NCI-H1436 (cell line): ENCODE data around the gene YBEY.

Experiments
- DNase-seq: peaks from one replicate; lab custom pipeline; 2025; lab: John Stamatoyannopoulos, UW

Gene YBEY

GRCh38 chr21:46264690-46265144 lies 21.4 kb upstream of the YBEY start:
- no peak for DNase-seq

- DNase-seq = no peak
Measured at GRCh38 chr21:46265736-46266525, 20.2 kb upstream of the YBEY start.

- no peak for DNase-seq
Measured at GRCh38 chr21:46266946-46267345, 19.2 kb upstream of the YBEY start.

DNA sequence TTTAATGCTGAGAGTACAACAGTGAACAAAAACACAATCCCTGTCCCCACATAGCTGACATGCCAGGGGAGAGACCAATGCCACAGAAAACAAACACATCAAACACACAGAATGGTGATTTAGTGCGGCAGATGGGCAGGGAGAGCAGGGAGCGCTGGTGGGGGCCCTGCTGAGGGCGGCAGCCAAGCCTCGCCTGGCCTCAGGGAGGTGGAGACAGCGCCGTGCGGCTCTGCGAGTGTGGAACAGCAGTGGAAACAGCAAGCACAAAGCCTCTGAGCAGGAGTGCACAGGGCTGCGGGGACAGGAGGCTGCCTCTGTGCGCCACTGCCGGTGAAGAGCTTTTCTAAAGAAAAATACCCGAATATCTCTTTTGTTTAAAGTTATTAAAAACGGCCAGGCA lies 17.8 kb upstream of the YBEY start:
- no peak for DNase-seq

DNA sequence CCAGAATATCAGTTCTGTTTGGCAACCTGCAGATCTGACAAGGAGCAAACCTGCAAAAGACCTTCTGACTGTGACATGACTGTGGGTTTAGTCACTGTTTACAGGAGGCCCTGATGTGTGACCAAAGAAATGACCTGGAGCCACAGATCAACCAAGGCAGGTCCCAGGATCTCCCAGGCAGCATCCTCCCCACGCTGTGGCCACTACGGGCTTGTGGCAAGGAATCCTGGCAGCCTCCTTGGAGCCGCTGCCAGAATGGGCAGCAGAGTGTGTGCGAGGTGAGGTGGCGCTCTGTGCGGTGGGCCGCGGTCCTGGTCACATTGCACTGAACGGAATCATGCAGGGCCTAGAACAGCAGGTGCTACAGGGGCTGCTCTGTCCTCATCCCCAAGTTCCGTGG lies 16.7 kb upstream of the YBEY start:
- no peak for DNase-seq

DNA sequence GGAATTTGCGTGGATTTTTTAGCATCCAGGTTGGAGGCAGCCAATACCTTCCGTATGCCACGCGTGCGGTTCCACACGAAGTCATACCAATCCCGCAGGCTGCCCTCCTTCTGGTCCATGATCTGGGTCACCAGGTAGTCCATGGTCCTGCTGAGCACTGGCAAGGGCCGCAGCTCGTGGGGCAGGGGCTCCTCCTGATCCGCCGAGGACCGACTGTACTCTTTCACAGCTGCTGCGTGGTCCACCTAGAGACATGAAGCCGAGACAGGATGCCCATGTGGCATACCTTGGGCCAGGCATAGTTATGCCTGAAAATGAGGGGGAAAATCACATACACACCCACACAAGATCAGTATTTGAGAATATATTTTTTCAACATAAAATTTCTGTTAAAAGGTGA lies 12.8 kb upstream of the YBEY start:
- DNase-seq = no peak

GRCh38 chr21:46274797-46275390 lies 11.2 kb upstream of the YBEY start:
- DNase-seq = no peak

- DNase-seq = no peak
Measured at GRCh38 chr21:46284077-46284644, 2.0 kb upstream of the YBEY start.

- no peak for DNase-seq
Measured at GRCh38 chr21:46284733-46285132, 1.4 kb upstream of the YBEY start.

GRCh38 chr21:46285206-46285661 lies 908 bp upstream of the YBEY start, which contains the start of gene MCM3AP:
Gene MCM3AP, minus strand, starts transcription at chr21:46285611. Its CDS starts 325 bp downstream, at chr21:46285286.
- DNase-seq = no peak

GRCh38 chr21:46286648-46287002 lies 483 bp downstream of the YBEY start:
- DNase-seq = no peak

- DNase-seq = no peak
Measured at GRCh38 chr21:46287541-46287940, 1.4 kb downstream of the YBEY start.

- DNase-seq = no peak
Measured at GRCh38 chr21:46289655-46290179, 3.6 kb downstream of the YBEY start.

- no peak for DNase-seq
Measured at GRCh38 chr21:46291561-46291960, 5.4 kb downstream of the YBEY start.

GRCh38 chr21:46294647-46295176 lies 8.6 kb downstream of the YBEY start:
- DNase-seq = no peak

- peak; percentile 18 for DNase-seq
Measured at GRCh38 chr21:46295177-46295770, 9.1 kb downstream of the YBEY start.

GRCh38 chr21:46295996-46296752 lies 10.0 kb downstream of the YBEY start:
- DNase-seq = peak; percentile 17

- DNase-seq = no peak
Measured at GRCh38 chr21:46297338-46298271, 11.5 kb downstream of the YBEY start.

- no peak for DNase-seq
Measured at GRCh38 chr21:46299167-46299566, 13.0 kb downstream of the YBEY start.

DNA sequence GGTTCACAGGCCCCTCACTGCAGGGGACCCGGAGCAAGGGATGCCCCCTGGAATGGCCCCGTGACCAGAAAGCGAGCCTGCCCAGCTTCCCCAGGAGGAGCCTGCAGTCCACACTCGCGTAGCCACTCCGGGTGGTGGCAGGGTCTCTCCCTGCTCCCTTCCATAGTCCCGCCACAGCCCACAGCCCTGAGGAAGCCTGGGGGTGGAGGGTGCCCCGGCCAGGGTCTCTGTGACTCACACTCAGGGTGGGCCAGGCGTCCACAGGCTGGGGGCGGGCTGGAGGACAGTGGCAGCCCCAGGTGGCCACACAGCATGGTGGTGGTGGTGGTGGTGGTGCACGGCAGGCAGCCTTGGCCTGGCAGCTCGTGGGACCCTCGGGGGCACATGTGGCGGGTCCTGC lies 15.6 kb downstream of the YBEY start:
- DNase-seq = no peak
